CD14-positive monocyte (primary cell): ENCODE measurements around the gene LAMC3. TPM values are rescaled to one million over a fixed set of nuclear protein-coding genes. Genes with fewer than 3 reads are reported as not detected.
"Not testable (repeated sequence)": the region's sequence is repeated elsewhere in the genome, so short reads cannot be mapped to it uniquely, and the experiment has no call there.

Source experiments
- DNase-seq, 3 donors: peaks; one replicate each; pipeline ENCODE4 v3.0.0-alpha.2; 2011 to 2022
- H2AFZ ChIP-seq: 2 replicates; pipeline ENCODE4 v1.6.0; 2012; ENCODE audit warnings: mild to moderate bottlenecking, low read depth, low read length, inconsistent platforms; ENCODE audit not compliant: insufficient read depth, poor library complexity, severe bottlenecking
- H3K27ac ChIP-seq, 2 donors: 1 replicate in 1 of 2; 2 replicates in 1 of 2; pipeline ENCODE4 v1.5.1; 2012 to 2013; ENCODE audit warnings: low read length in 2 of 2, control low read depth in 1 of 2, inconsistent platforms in 1 of 2, low read depth in 1 of 2, mild to moderate bottlenecking in 1 of 2
- H3K27me3 ChIP-seq, 2 donors: one replicate each; pipeline versions ENCODE4 v1.6.0 to v1.6.1; 2011 to 2013; ENCODE audit warnings: low read length in 2 of 2; ENCODE audit not compliant: control insufficient read depth in 2 of 2, insufficient read depth in 2 of 2
- H3K36me3 ChIP-seq, 2 donors: replicated peaks in 1 of 2; 1 replicate in 1 of 2; 2 replicates in 1 of 2; pipeline versions ENCODE4 v1.5.1 to v1.6.1; 2012 to 2013; ENCODE audit warnings: low read length in 2 of 2, control low read depth in 1 of 2, inconsistent platforms in 1 of 2, mild to moderate bottlenecking in 1 of 2; ENCODE audit not compliant: insufficient read depth in 2 of 2, control insufficient read depth in 1 of 2
- H3K4me1 ChIP-seq, 2 donors: 1 replicate in 1 of 2; 2 replicates in 1 of 2; pipeline versions ENCODE4 v1.5.1 to v1.6.1; 2012 to 2013; ENCODE audit warnings: low read length in 2 of 2, control low read depth in 1 of 2, inconsistent platforms in 1 of 2, mild to moderate bottlenecking in 1 of 2, moderate library complexity in 1 of 2; ENCODE audit not compliant: insufficient read depth in 2 of 2, control insufficient read depth in 1 of 2
- H3K4me2 ChIP-seq: replicated peaks from 2 replicates; pipeline ENCODE3; 2012; ENCODE audit warnings: low read length, moderate library complexity, mild to moderate bottlenecking; ENCODE audit not compliant: poor library complexity, severe bottlenecking; ENCODE audit errors: extremely low read depth
- H3K4me3 ChIP-seq, 3 experiments: fragments of 200-600 bp in 1 of 3; sonication (generic) in 1 of 3; replicated peaks in 1 of 3; 1 replicate in 2 of 3; 2 replicates in 1 of 3; pipeline ENCODE4 v1.5.1; 2011 to 2013; ENCODE audit warnings: low read length in 3 of 3, mild to moderate bottlenecking in 3 of 3, control low read depth in 2 of 3, low read depth in 2 of 3, inconsistent platforms in 1 of 3, moderate library complexity in 1 of 3
- H3K79me2 ChIP-seq: 2 replicates; pipeline ENCODE4 v1.6.0; 2012; ENCODE audit warnings: mild to moderate bottlenecking, control low read depth, inconsistent platforms, low read length, moderate library complexity; ENCODE audit not compliant: insufficient read depth
- H3K9ac ChIP-seq: 2 replicates; pipeline ENCODE4 v1.6.0; 2017; ENCODE audit warnings: low read length, mild to moderate bottlenecking; ENCODE audit not compliant: insufficient read depth, poor library complexity, severe bottlenecking
- H3K9me3 ChIP-seq, 2 donors: replicated peaks in 1 of 2; 1 replicate in 1 of 2; 2 replicates in 1 of 2; pipeline versions ENCODE4 v1.5.1 to v1.6.1; 2012 to 2013; ENCODE audit warnings: low read length in 2 of 2, control low read depth in 1 of 2; ENCODE audit not compliant: control insufficient read depth in 1 of 2, insufficient read depth in 1 of 2
- H4K20me1 ChIP-seq: 2 replicates; pipeline ENCODE4 v1.6.0; 2012; ENCODE audit warnings: mild to moderate bottlenecking, low read length, control low read depth, moderate library complexity; ENCODE audit not compliant: insufficient read depth
- H3K27ac Mint-ChIP-seq, 7 donors: one replicate each; pipeline ENCODE4 v1.8.0; 2020; ENCODE audit warnings: mild to moderate bottlenecking in 7 of 7, mixed read lengths in 7 of 7, moderate library complexity in 6 of 7, inconsistent platforms in 2 of 7
- H3K27me3 Mint-ChIP-seq, 3 donors: one replicate each; pipeline ENCODE4 v1.8.0; 2021 to 2022; ENCODE audit warnings: low read depth in 3 of 3, mild to moderate bottlenecking in 3 of 3, mixed read lengths in 3 of 3, moderate library complexity in 3 of 3, inconsistent platforms in 1 of 3
- H3K36me3 Mint-ChIP-seq, 2 donors: one replicate each; pipeline ENCODE4 v1.8.0; 2020; ENCODE audit warnings: mixed read lengths in 2 of 2, inconsistent platforms in 1 of 2, mild to moderate bottlenecking in 1 of 2
- H3K4me1 Mint-ChIP-seq: one replicate; pipeline ENCODE4 v1.8.0; 2020; ENCODE audit warnings: mild to moderate bottlenecking, mixed read lengths
- H3K4me3 Mint-ChIP-seq, 2 donors: one replicate each; pipeline ENCODE4 v1.8.0; 2020; ENCODE audit warnings: mild to moderate bottlenecking in 2 of 2, mixed read lengths in 2 of 2, moderate library complexity in 1 of 2
- H3K9me3 Mint-ChIP-seq, 7 donors: one replicate each; pipeline ENCODE4 v1.8.0; 2020 to 2022; ENCODE audit warnings: mixed read lengths in 7 of 7, mild to moderate bottlenecking in 6 of 7, moderate library complexity in 6 of 7, inconsistent platforms in 2 of 7
- WGBS: methylation state at CpG from one replicate; pipeline ENCODE4 v1.1.5; 2013; ENCODE audit warnings: missing lambda C conversion rate; ENCODE audit not compliant: insufficient coverage; 5-methylcytosine and 5-hydroxymethylcytosine counted together
- intact Hi-C, 2 donors: fragments of 100-400 bp; cut with micrococcal nuclease; formaldehyde crosslinking; loops; one replicate each; pipeline versions ENCODE4 v1.15.0 to v1.15.1; 2023
- polyA plus RNA-seq, 3 donors: library from polyadenylated mRNA; depleted of rRNA in 1 of 3; unstranded in 2 of 3; stranded (reverse) in 1 of 3; fragments of 300-500 nt in 2 of 3; fragments of >200 nt in 1 of 3; fragmentation: Illumina TruSeq in 2 of 3; gene quantifications; 1 replicate in 2 of 3; 2 replicates in 1 of 3; pipeline ENCODE4 v1.2.3, GENCODE V29; 2012 to 2021
- TF ChIP-seq, protein P1 (sequence below): fragments of 200-600 bp; IDR thresholded peaks from one replicate; pipeline ENCODE4 v1.8.0; 2022; ENCODE audit warnings: antibody characterized with exemption, mild to moderate bottlenecking

Gene LAMC3
- polyA plus RNA-seq, 3 donors: 0.19 TPM; not detected in 2

DNA sequence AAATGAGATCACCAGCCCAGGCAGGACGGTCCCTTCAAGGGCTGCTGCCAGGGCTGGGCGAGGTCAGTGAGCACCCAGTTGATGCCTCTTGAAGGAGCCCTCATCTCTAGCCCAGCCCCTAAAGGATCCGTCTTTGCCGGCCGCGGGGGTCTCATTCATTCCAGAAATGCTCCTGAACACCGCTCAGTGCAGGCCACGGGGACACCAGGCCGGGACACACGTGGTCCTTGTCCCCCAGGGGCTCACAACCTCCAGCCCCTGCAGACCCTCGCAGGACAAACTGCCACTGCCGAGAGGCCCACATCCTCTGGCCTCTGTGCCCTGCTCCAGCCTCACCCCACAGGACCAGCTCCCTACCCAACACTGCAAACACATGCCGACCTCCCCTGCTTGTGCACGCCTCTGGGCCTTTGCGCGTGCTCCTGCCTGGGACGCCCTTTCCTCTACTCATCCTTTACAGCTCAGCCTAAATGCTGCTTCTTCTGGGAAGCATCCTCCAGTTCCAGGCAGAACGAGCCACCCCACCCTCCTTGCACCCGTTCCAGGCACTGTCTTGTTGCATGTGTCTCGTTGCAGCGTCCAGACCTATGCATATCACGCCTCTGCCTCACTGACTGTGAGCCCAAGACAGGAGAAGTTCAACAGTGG is 10.3 kb upstream of the LAMC3 start:
- no peaks in the 10 kb centered on the region for H3K9me3 ChIP-seq
- peak overlapping the region in 1 of 2 donors; percentile 63 for H3K4me3 Mint-ChIP-seq
- H2AFZ ChIP-seq: no peak overlapping the region
- peaks cover 8% of the 10 kb centered on the region for H3K4me1 Mint-ChIP-seq
- no peaks in the 10 kb centered on the region for H4K20me1 ChIP-seq
- H3K27ac Mint-ChIP-seq: no peak overlapping the region
- no peaks in the 10 kb centered on the region for H3K79me2 ChIP-seq
- WGBS: 71% methylated on average over 22 of the region's 22 CpGs
- no peak for DNase-seq
- no peaks in the 10 kb centered on the region for H3K36me3 ChIP-seq
- H3K4me2 ChIP-seq: no peak overlapping the region
- no peaks in the 10 kb centered on the region for H3K27me3 ChIP-seq
- H3K27me3 Mint-ChIP-seq: peaks cover 2 to 14% (median 12%) of the 10 kb centered on the region in 3 donors
- no peak overlapping the region for H3K9ac ChIP-seq
- TF ChIP-seq, protein P1, sequence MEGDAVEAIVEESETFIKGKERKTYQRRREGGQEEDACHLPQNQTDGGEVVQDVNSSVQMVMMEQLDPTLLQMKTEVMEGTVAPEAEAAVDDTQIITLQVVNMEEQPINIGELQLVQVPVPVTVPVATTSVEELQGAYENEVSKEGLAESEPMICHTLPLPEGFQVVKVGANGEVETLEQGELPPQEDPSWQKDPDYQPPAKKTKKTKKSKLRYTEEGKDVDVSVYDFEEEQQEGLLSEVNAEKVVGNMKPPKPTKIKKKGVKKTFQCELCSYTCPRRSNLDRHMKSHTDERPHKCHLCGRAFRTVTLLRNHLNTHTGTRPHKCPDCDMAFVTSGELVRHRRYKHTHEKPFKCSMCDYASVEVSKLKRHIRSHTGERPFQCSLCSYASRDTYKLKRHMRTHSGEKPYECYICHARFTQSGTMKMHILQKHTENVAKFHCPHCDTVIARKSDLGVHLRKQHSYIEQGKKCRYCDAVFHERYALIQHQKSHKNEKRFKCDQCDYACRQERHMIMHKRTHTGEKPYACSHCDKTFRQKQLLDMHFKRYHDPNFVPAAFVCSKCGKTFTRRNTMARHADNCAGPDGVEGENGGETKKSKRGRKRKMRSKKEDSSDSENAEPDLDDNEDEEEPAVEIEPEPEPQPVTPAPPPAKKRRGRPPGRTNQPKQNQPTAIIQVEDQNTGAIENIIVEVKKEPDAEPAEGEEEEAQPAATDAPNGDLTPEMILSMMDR: peak; percentile 40
- peaks cover 25 to 30% of the 10 kb centered on the region in 2 donors for H3K4me1 ChIP-seq
- intact Hi-C loops: loop anchor here (2.0 to 10.0 kb wide), 4 partner anchors 131 to 294 kb away; no protein-coding TSS in a partner anchor
- H3K36me3 Mint-ChIP-seq: no peaks in the 10 kb centered on the region
- no peak overlapping the region for H3K4me3 ChIP-seq
- H3K27ac ChIP-seq: no peak overlapping the region
- H3K9me3 Mint-ChIP-seq: peaks cover 0 to 3% (median 0%) of the 10 kb centered on the region in 7 donors

DNA sequence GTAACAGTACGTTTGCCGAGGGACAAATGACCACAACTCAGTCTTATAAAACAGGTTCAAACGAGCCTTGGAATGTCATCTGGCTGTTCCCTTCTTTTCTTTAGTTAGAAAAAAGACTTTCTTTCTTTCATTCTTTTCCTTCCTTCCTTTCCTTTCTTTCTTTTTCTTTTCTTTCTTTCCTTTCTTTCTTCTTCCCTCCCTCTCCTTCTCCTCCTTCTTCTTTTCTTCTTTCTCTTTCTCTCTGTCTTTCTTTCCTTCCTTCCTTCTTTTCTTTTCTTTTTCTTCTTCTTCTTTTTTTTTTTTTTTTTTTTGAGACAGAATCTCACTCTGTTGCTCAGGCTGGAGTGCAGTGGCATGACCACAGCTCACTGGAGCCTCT is 9.7 kb upstream of the LAMC3 start:
- no peaks in the 10 kb centered on the region for H4K20me1 ChIP-seq
- peaks cover 20 to 25% of the 10 kb centered on the region in 2 donors for H3K4me1 ChIP-seq
- no peak overlapping the region for H3K4me2 ChIP-seq
- no peaks in the 10 kb centered on the region for H3K36me3 ChIP-seq
- H3K4me3 ChIP-seq: no peak overlapping the region
- 87% methylated on average over 3 of the region's 3 CpGs for WGBS
- Mint-ChIP-seq H3K27ac (peak overlapping the region in 1 of 7 donors; percentile 82), H3K4me1 (peaks cover 8% of the 10 kb centered on the region), H3K36me3 (no peaks in the 10 kb centered on the region), H3K4me3 (no peak overlapping the region), H3K9me3 (peaks cover 0 to 3% (median 0%) of the 10 kb centered on the region in 7 donors), H3K27me3 (peaks cover 2 to 14% (median 12%) of the 10 kb centered on the region in 3 donors)
- no peak for DNase-seq
- H3K27ac ChIP-seq: no peak overlapping the region
- H3K27me3 ChIP-seq: no peaks in the 10 kb centered on the region
- intact Hi-C loops: loop anchor here (2.0 to 10.0 kb wide), 4 partner anchors 132 to 294 kb away; no protein-coding TSS in a partner anchor
- no peaks in the 10 kb centered on the region for H3K9me3 ChIP-seq
- no peak overlapping the region for H3K9ac ChIP-seq
- H3K79me2 ChIP-seq: no peaks in the 10 kb centered on the region
- TF ChIP-seq, protein P1: no peak
- no peak overlapping the region for H2AFZ ChIP-seq

DNA sequence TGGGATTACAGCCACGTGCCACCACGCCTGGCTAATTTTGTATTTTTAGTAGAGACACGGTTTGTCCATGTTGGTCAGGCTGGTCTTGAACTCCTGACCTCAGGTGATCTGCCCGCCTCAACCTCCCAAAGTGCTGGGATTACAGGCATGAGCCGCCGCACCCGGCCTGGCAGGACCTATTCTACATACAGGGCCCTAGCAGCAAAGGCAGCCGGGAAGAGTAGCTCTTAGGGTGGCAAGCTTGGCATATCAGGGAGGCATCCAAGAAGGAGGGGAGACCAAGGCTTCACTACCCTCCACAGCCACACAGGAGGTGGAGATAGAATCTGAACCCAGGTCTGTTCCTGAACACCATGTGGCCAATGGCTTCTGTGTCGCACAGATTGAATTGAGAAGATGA is 8.4 kb upstream of the LAMC3 start:
- H3K36me3 Mint-ChIP-seq, H4K20me1 ChIP-seq, DNase-seq, H3K9me3 Mint-ChIP-seq, H3K4me3 ChIP-seq, H3K27ac ChIP-seq, H3K79me2 ChIP-seq, H3K4me1 Mint-ChIP-seq, H3K4me3 Mint-ChIP-seq, H2AFZ ChIP-seq, H3K27ac Mint-ChIP-seq, H3K36me3 ChIP-seq, H3K9me3 ChIP-seq, H3K9ac ChIP-seq, intact Hi-C loops, H3K27me3 ChIP-seq, H3K4me2 ChIP-seq: not testable (repeated sequence)
- 68% methylated on average over 3 of the region's 9 CpGs for WGBS
- H3K27me3 Mint-ChIP-seq: peaks cover 4 to 14% (median 12%) of the 10 kb centered on the region in 3 donors
- peaks cover 7 to 12% of the 10 kb centered on the region in 2 donors for H3K4me1 ChIP-seq
